T47D (cell line): ENCODE results near the gene NEGR1.
"Not testable (repeated sequence)": the region's sequence is repeated elsewhere in the genome, so short reads cannot be mapped to it uniquely, and the experiment has no call there.

ENCODE experiments used
- DNase-seq, 2 experiments: peaks; one replicate each; pipeline versions ENCODE4 v3.0.0 to v3.0.0-alpha.2; 2011 to 2012; ENCODE audit warnings: low read depth in 1 of 2, low spot score in 1 of 2
- JUND ChIP-seq: IDR thresholded peaks from 2 replicates; pipeline ENCODE4 v1.6.1; 2012; ENCODE audit warnings: low read depth
- in situ Hi-C: cut with HindIII; loops from 2 replicates; pipeline ENCODE4 v1.10.0; 2016; ENCODE audit warnings: low sequenced_read_pairs, low pct_unique_long_range_greater_than_20kb

The NEGR1 gene

DNA sequence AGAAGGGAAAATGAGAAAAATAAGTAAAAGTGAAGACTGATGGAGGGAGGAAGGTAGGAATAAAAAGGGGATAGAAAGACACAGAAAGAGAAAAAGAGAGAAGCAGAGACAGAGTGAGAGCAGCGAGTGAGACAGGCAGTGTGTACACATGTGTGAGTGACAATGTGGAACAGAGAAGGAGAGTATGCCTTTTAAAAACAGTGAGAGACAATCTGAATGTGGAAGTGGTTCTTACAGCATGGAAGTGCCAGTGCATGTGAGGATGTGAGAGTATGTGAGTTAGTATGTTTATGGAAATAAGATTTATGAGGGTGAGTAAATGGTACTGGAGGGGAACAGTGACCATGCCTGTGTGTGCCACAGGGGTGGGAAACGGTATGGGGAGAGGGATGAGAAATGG lies 1.2 kb downstream of the NEGR1 start:
- no peak for TF ChIP-seq JUND
- no peak for DNase-seq
- in situ Hi-C loops = no loop called here

- TF ChIP-seq JUND = no peak
- in situ Hi-C loops = no loop called here
- DNase-seq = no peak
These were observed 1.6 kb downstream of the NEGR1 start for GRCh38 chr1:72280711-72281110.

- DNase-seq = no peak
- in situ Hi-C loops = no loop called here
- no peak for TF ChIP-seq JUND
These were observed 2.2 kb downstream of the NEGR1 start for GRCh38 chr1:72280131-72280530.

- no peak for DNase-seq
- no peak for TF ChIP-seq JUND
- in situ Hi-C loops = no loop called here
These were observed 3.9 kb downstream of the NEGR1 start for GRCh38 chr1:72278461-72278860.

GRCh38 chr1:72271555-72272085 lies 10.7 kb downstream of the NEGR1 start:
- no peak for TF ChIP-seq JUND
- DNase-seq = no peak
- in situ Hi-C loops = no loop called here

GRCh38 chr1:72262735-72263134 lies 19.6 kb downstream of the NEGR1 start:
- no peak for DNase-seq

GRCh38 chr1:72253132-72253531 lies 29.2 kb downstream of the NEGR1 start:
- no peak for TF ChIP-seq JUND
- in situ Hi-C loops = no loop called here

More at GRCh38 chr1:72262735-72263134, 19.6 kb downstream of the NEGR1 start:
- TF ChIP-seq JUND = no peak
- in situ Hi-C loops = no loop called here

DNA sequence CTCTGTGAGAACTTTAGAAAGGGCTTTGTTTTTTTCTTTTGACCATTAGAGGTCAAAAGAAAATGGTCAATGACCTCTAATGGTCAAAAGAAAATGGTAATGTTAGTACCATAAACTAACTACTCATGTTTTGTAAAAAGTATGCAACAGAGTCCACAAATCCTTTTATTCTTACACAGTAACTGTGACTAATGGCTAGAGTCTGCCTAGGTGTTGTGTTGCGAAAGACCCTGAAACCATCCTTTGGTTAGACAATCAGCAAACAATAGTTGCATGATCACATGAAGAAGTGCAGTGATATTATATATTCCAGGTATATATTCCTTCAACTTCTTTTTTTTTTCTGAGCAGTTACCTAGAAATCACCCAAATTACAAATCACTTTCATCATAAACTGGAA lies 40.9 kb downstream of the NEGR1 start:
- in situ Hi-C loops = no loop called here
- no peak for DNase-seq
- no peak for TF ChIP-seq JUND

More at GRCh38 chr1:72253132-72253531, 29.2 kb downstream of the NEGR1 start:
- no peak for DNase-seq

DNA sequence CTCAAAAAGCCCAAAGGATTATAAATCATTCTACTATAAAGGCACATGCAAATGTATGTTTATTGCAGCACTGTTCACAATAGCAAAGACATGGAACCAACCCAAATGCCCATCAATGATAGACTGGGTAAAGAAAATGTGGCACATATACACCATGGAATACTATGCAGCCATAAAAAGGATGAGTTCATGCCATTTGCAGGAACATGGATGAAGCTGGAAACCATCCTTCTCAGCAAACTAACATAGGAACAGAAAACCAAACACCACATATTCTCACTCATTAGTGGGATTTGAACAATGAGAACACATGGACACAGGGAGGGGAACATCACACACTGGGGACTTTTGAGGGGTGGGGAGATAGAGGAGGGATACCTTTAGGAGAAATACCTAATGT lies 46.4 kb downstream of the NEGR1 start:
- DNase-seq, in situ Hi-C loops: not testable (repeated sequence)

- in situ Hi-C loops = no loop called here
- no peak for DNase-seq
- no peak for TF ChIP-seq JUND
These were observed 47.3 kb downstream of the NEGR1 start for GRCh38 chr1:72235062-72235461.

DNA sequence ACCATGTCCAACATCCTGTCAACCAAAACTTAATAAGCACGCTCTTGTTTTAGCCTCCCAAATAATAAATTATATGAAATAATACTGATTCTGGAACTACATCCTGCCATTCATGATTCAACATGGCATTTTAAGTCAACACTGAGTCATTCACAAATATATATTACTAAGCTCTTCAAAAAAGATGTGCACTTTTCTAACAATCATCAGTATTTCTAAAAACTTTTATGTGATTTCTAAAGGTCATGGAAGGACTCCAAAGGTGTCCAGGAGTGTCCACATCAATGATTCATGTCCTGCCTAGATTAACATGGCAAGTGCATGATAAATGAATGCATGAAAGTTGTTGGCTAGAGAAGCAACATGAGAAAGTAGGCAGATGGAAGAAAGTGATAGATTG lies 51.6 kb downstream of the NEGR1 start:
- in situ Hi-C loops = no loop called here
- no peak for TF ChIP-seq JUND
- DNase-seq = no peak

DNA sequence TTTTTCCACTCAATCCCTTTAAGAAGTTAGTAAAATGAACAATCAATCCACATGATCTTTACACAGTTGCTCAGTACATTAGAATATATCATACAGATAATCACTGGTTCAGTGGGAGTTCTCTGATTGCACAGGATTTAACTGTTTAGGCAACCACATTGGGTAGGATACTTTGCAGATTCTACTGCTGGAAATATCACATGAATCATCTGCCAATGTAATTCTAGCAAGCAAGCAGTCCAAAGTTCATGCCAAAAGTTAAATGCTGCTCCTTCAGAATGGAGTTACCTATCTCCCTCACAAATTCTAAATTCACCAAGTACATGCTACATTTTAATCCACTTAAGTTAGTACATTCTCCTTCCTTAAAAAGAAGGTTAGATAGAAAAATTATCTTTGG lies 52.4 kb downstream of the NEGR1 start:
- TF ChIP-seq JUND = no peak
- in situ Hi-C loops = no loop called here
- no peak for DNase-seq

DNA sequence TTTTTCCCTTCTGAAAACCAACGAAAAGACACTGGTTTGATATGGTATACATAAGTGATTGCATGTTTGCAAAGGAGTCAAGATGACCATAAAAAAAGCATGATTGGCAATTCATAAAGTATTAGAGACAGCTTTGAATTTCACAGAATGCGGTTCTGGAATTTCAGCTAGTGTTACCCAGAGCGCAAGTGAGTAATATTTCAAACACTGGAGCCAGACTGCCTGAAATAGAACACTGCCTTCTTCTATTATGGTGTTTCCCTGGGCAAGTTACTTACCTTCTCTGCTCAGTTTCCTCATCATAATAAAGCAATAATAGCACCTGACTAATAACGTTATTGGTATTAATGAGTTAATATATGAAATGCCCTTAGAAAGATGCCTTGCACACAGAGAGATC lies 54.7 kb downstream of the NEGR1 start:
- DNase-seq = no peak
- in situ Hi-C loops = no loop called here
- TF ChIP-seq JUND = no peak

DNA sequence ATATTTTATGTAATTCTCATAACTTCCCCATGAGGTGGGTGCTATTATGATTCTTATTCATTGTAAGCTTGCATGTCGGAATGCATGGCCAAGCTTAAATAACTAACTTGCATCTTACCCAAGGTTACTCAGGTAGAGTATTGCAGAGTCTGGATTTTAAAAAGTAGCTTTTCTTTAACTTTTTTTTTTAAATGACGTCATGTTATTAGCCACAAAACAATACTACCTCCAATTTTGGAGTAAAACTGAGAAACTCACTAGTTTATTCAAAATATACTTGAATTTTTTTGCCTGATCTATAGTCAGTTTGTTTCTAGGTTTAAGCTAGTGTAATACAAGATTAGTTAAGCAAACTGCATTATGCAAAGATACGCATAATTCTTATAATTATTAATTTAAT lies 57.8 kb downstream of the NEGR1 start:
- in situ Hi-C loops = no loop called here
- no peak for TF ChIP-seq JUND

More for the DNA sequence above, 57.8 kb downstream of the NEGR1 start:
- DNase-seq = no peak
